Measurements from ENCODE around the gene PPP1R14C.
"Not testable (repeated sequence)": the region's sequence is repeated elsewhere in the genome, so short reads cannot be mapped to it uniquely, and the experiment has no call there.

PPP1R14C gene

GRCh38 chr6:150129616-150130505 lies 13.0 kb upstream of the PPP1R14C start:
- H3K9ac ChIP-seq (ENCODE audit: insufficient read length), result no peak overlapping the region
- H3K27ac ChIP-seq, result no peak overlapping the region
- H3K4me3 ChIP-seq, result no peak overlapping the region
- no peak for TF ChIP-seq EZH2 (IDR thresholded peaks at IDR 0.05)
- no peak for TF ChIP-seq POLR2AphosphoS5 (IDR thresholded peaks at IDR 0.05; ENCODE audit: borderline replicate concordance, low read depth, low read length)
- no peak for TF ChIP-seq FOXP2 (optimal IDR thresholded peaks at IDR 0.05; ENCODE audit: control extremely low read depth, extremely low read length, insufficient read depth)
- no peaks in the 10 kb centered on the region for H3K36me3 ChIP-seq (ENCODE audit: insufficient read depth, low read length)
- no peak for DNase-seq (ENCODE audit: low read depth, low spot score)
- no peaks in the 10 kb centered on the region for H3K9me3 ChIP-seq (ENCODE audit: low read depth, low read length)

GRCh38 chr6:150133686-150134085 lies 9.2 kb upstream of the PPP1R14C start:
- DNase-seq (ENCODE audit: low read depth, low spot score), result no peak
- no peak for TF ChIP-seq EZH2 (IDR thresholded peaks at IDR 0.05)
- no peak for TF ChIP-seq POLR2AphosphoS5 (IDR thresholded peaks at IDR 0.05; ENCODE audit: borderline replicate concordance, low read depth, low read length)
- TF ChIP-seq FOXP2 (optimal IDR thresholded peaks at IDR 0.05; ENCODE audit: control extremely low read depth, extremely low read length, insufficient read depth), result no peak
- Histone ChIP-seq H3K9me3 (ENCODE audit: low read depth, low read length) (no peaks in the 10 kb centered on the region), H3K9ac (ENCODE audit: insufficient read length) (no peak overlapping the region), H3K27ac (no peak overlapping the region), H3K36me3 (ENCODE audit: insufficient read depth, low read length) (no peaks in the 10 kb centered on the region), H3K4me3 (no peak overlapping the region)

- no peak overlapping the region for H3K27ac ChIP-seq
- H3K36me3 ChIP-seq (ENCODE audit: insufficient read depth, low read length), result no peaks in the 10 kb centered on the region
- DNase-seq (ENCODE audit: low read depth, low spot score), result no peak
Measured at GRCh38 chr6:150134280-150134920, 8.4 kb upstream of the PPP1R14C start.

GRCh38 chr6:150137711-150138110 lies 5.1 kb upstream of the PPP1R14C start:
- not testable (repeated sequence) for H3K36me3 ChIP-seq (ENCODE audit: insufficient read depth, low read length); H3K27ac ChIP-seq; H3K4me3 ChIP-seq; DNase-seq (ENCODE audit: low read depth, low spot score); H3K9me3 ChIP-seq (ENCODE audit: low read depth, low read length); H3K9ac ChIP-seq (ENCODE audit: insufficient read length)

More at GRCh38 chr6:150134280-150134920, 8.4 kb upstream of the PPP1R14C start:
- TF ChIP-seq EZH2 (IDR thresholded peaks at IDR 0.05) (no peak), POLR2AphosphoS5 (IDR thresholded peaks at IDR 0.05; ENCODE audit: borderline replicate concordance, low read depth, low read length) (no peak)
- no peaks in the 10 kb centered on the region for H3K9me3 ChIP-seq (ENCODE audit: low read depth, low read length)
- H3K4me3 ChIP-seq, result no peak overlapping the region
- no peak overlapping the region for H3K9ac ChIP-seq (ENCODE audit: insufficient read length)

GRCh38 chr6:150138638-150139037 lies 4.2 kb upstream of the PPP1R14C start:
- Histone ChIP-seq H3K9me3 (ENCODE audit: low read depth, low read length) (no peaks in the 10 kb centered on the region), H3K27ac (no peak overlapping the region), H3K4me3 (no peak overlapping the region), H3K9ac (ENCODE audit: insufficient read length) (no peak overlapping the region), H3K36me3 (ENCODE audit: insufficient read depth, low read length) (no peaks in the 10 kb centered on the region)
- TF ChIP-seq EZH2 (IDR thresholded peaks at IDR 0.05) (no peak), POLR2AphosphoS5 (IDR thresholded peaks at IDR 0.05; ENCODE audit: borderline replicate concordance, low read depth, low read length) (no peak), FOXP2 (optimal IDR thresholded peaks at IDR 0.05; ENCODE audit: control extremely low read depth, extremely low read length, insufficient read depth) (no peak)
- no peak for DNase-seq (ENCODE audit: low read depth, low spot score)

- Histone ChIP-seq H3K36me3 (ENCODE audit: insufficient read depth, low read length) (no peaks in the 10 kb centered on the region), H3K27ac (no peak overlapping the region), H3K4me3 (no peak overlapping the region), H3K9me3 (ENCODE audit: low read depth, low read length) (no peaks in the 10 kb centered on the region), H3K9ac (ENCODE audit: insufficient read length) (no peak overlapping the region)
- DNase-seq (ENCODE audit: low read depth, low spot score), result no peak
- TF ChIP-seq POLR2AphosphoS5 (IDR thresholded peaks at IDR 0.05; ENCODE audit: borderline replicate concordance, low read depth, low read length) (no peak), FOXP2 (optimal IDR thresholded peaks at IDR 0.05; ENCODE audit: control extremely low read depth, extremely low read length, insufficient read depth) (no peak), EZH2 (IDR thresholded peaks at IDR 0.05) (no peak)
Measured at GRCh38 chr6:150139533-150139932, 3.3 kb upstream of the PPP1R14C start.

- Histone ChIP-seq H3K9me3 (ENCODE audit: low read depth, low read length) (no peaks in the 10 kb centered on the region), H3K9ac (ENCODE audit: insufficient read length) (no peak overlapping the region), H3K4me3 (no peak overlapping the region), H3K27ac (no peak overlapping the region), H3K36me3 (ENCODE audit: insufficient read depth, low read length) (no peaks in the 10 kb centered on the region)
- DNase-seq (ENCODE audit: low read depth, low spot score), result no peak
- TF ChIP-seq FOXP2 (optimal IDR thresholded peaks at IDR 0.05; ENCODE audit: control extremely low read depth, extremely low read length, insufficient read depth), result no peak
Measured at GRCh38 chr6:150140236-150140969, 2.4 kb upstream of the PPP1R14C start.

- H3K27ac ChIP-seq, result no peak overlapping the region
- no peaks in the 10 kb centered on the region for H3K36me3 ChIP-seq (ENCODE audit: insufficient read depth, low read length)
- H3K9me3 ChIP-seq (ENCODE audit: low read depth, low read length), result no peaks in the 10 kb centered on the region
- H3K4me3 ChIP-seq, result peak overlapping the region; percentile 83
- DNase-seq (ENCODE audit: low read depth, low spot score), result peak; percentile 16
- no peak overlapping the region for H3K9ac ChIP-seq (ENCODE audit: insufficient read length)
- no peak for TF ChIP-seq EZH2 (IDR thresholded peaks at IDR 0.05)
- TF ChIP-seq FOXP2 (optimal IDR thresholded peaks at IDR 0.05; ENCODE audit: control extremely low read depth, extremely low read length, insufficient read depth), result peak; percentile 32
Measured at GRCh38 chr6:150142097-150142669, 661 bp upstream of the PPP1R14C start.

All from SK-N-MC (cell line).